GM12878 (cell line): ENCODE results near the gene ARHGEF10L. TPM values are rescaled to one million over a fixed set of nuclear protein-coding genes. Genes with fewer than 3 reads are reported as not detected.

Experiments used
- ATAC-seq: fragments of 200-7000 bp; cut with Tn5 transposase; 3 replicates; pipeline ENCODE4 v1.9.1; 2020; ENCODE audit warnings: mild to moderate bottlenecking, moderate library complexity
- BruUV-seq: library from RNA; stranded (reverse); fragments of 400-500 nt; replicated peaks from 2 replicates; lab custom pipeline; 2021; lab: Mats Ljungman, UMichigan
- CTCF ChIA-PET: fragments of 300-600 bp; sonication (Branson Sonifier 250); formaldehyde crosslinking; extraction: SDS; loops from one replicate; lab custom pipeline; 2021; ENCODE audit warnings: inconsistent platforms; lab: Yijun Ruan, JAX
- POLR2A ChIA-PET: fragments of 350-600 bp; formaldehyde crosslinking; extraction: SDS; loops from one replicate; lab custom pipeline; 2021; ENCODE audit warnings: inconsistent platforms; lab: Charles Lee
- RAD21 ChIA-PET: fragments of 300-600 bp; sonication (Branson Sonifier 250); formaldehyde crosslinking; loops from one replicate; lab custom pipeline; 2023; ENCODE audit warnings: antibody characterized with exemption; ENCODE audit not compliant: unreplicated experiment; lab: Charles Lee
- SMC1A ChIA-PET: fragments of 300-600 bp; sonication (Branson Sonifier 250); formaldehyde crosslinking; loops from one replicate; lab custom pipeline; 2023; ENCODE audit not compliant: unreplicated experiment, uncharacterized antibody; lab: Charles Lee
- DNase-seq: peaks from one replicate; pipeline ENCODE4 v3.0.0-alpha.2; 2011; ENCODE audit warnings: low read depth, low spot score
- FAIRE-seq: peaks from 3 replicates; lab custom pipeline; 2011; peaks lifted over from hg19 to GRCh38; lab: Jason Lieb, UNC
- H2AFZ ChIP-seq: 2 replicates; pipeline ENCODE4 v1.6.0; 2011; ENCODE audit warnings: low read depth, low read length, control low read depth; ENCODE audit not compliant: control insufficient read depth
- H3K27ac ChIP-seq: 2 replicates; pipeline ENCODE4 v1.5.1; 2011; ENCODE audit warnings: control low read depth; ENCODE audit not compliant: control insufficient read depth, insufficient read depth
- H3K27me3 ChIP-seq, 2 experiments: replicated peaks in 1 of 2; 2 replicates each; pipeline versions ENCODE4 v1.6.0 to v1.6.1; 2011; ENCODE audit warnings: low read length in 1 of 2; ENCODE audit not compliant: control insufficient read depth in 2 of 2, insufficient read depth in 2 of 2
- H3K36me3 ChIP-seq, 2 experiments: 2 replicates each; pipeline ENCODE4 v1.5.1; 2011; ENCODE audit warnings: low read length in 1 of 2; ENCODE audit not compliant: control insufficient read depth in 2 of 2, insufficient read depth in 2 of 2
- H3K4me1 ChIP-seq: 2 replicates; pipeline ENCODE4 v1.6.1; 2011; ENCODE audit warnings: mild to moderate bottlenecking, low read length, moderate library complexity, mixed read lengths; ENCODE audit not compliant: control insufficient read depth, insufficient read depth
- H3K4me2 ChIP-seq: 2 replicates; pipeline ENCODE4 v1.6.0; 2011; ENCODE audit warnings: control low read depth; ENCODE audit not compliant: control insufficient read depth, insufficient read depth
- H3K4me3 ChIP-seq: fragments of 200-600 bp; sonication (generic); 2 replicates; pipeline ENCODE4 v1.5.1; 2016
- H3K79me2 ChIP-seq: 2 replicates; pipeline ENCODE4 v1.6.0; 2011; ENCODE audit warnings: low read length; ENCODE audit not compliant: control insufficient read depth, insufficient read depth
- H3K9ac ChIP-seq: 2 replicates; pipeline ENCODE4 v1.8.0; 2011; ENCODE audit warnings: low read length, control low read depth, mixed read lengths; ENCODE audit not compliant: control insufficient read depth, insufficient read depth
- H3K9me3 ChIP-seq: replicated peaks from 3 replicates; pipeline ENCODE4 v1.5.1; 2011; ENCODE audit warnings: mild to moderate bottlenecking, low read length; ENCODE audit not compliant: control insufficient read depth, insufficient read depth
- H4K20me1 ChIP-seq: 2 replicates; pipeline ENCODE4 v1.6.0; 2011; ENCODE audit not compliant: control insufficient read depth, insufficient read depth
- BCL11A ChIP-seq: IDR thresholded peaks from 2 replicates; pipeline ENCODE4 v1.6.1; 2011; ENCODE audit warnings: low read depth, low read length
- ESRRA ChIP-seq: IDR thresholded peaks from 2 replicates; pipeline ENCODE4 v1.6.1; 2012; ENCODE audit warnings: mild to moderate bottlenecking, low read length, improper control_type of control experiment
- MAX ChIP-seq: IDR thresholded peaks from 2 replicates; pipeline ENCODE4 v1.6.1; 2012; ENCODE audit warnings: low read depth, low read length, improper control_type of control experiment
- MTA2 ChIP-seq: fragments of 450-650 bp; IDR thresholded peaks from 2 replicates; pipeline ENCODE4 v1.6.1; 2016; ENCODE audit warnings: low read depth, mild to moderate bottlenecking, moderate library complexity
- PKNOX1 ChIP-seq: fragments of 450-650 bp; IDR thresholded peaks from 2 replicates; pipeline ENCODE4 v1.6.1; 2016; ENCODE audit warnings: mild to moderate bottlenecking
- POLR2A ChIP-seq: IDR thresholded peaks from 2 replicates; pipeline ENCODE4 v1.6.1; 2011; ENCODE audit warnings: low read depth, mild to moderate bottlenecking, low read length
- POU2F2 ChIP-seq: IDR thresholded peaks from 3 replicates; pipeline ENCODE4 v1.6.1; 2011; ENCODE audit warnings: low read depth, mild to moderate bottlenecking, low read length, borderline replicate concordance
- RAD21 ChIP-seq: IDR thresholded peaks from 2 replicates; pipeline ENCODE4 v1.6.1; 2011; ENCODE audit warnings: mild to moderate bottlenecking, low read depth, low read length, moderate library complexity; ENCODE audit not compliant: insufficient read depth
- RAD51 ChIP-seq: fragments of 450-650 bp; IDR thresholded peaks from 2 replicates; pipeline ENCODE4 v1.6.1; 2016; ENCODE audit warnings: moderate library complexity, mild to moderate bottlenecking, inconsistent platforms
- RCOR1 ChIP-seq: conservative IDR thresholded peaks from 2 replicates; pipeline ENCODE4 v1.6.1; 2012; ENCODE audit warnings: low read depth, low read length, improper control_type of control experiment
- SREBF2 ChIP-seq: IDR thresholded peaks from 2 replicates; pipeline ENCODE4 v1.6.1; 2012; ENCODE audit warnings: mild to moderate bottlenecking, low read length
- SUPT20H ChIP-seq: IDR thresholded peaks from 2 replicates; pipeline ENCODE4 v1.6.1; 2011; ENCODE audit warnings: low read depth, mild to moderate bottlenecking, low read length, moderate library complexity, borderline replicate concordance; ENCODE audit not compliant: control insufficient read depth
- YY1 ChIP-seq: IDR thresholded peaks from 2 replicates; pipeline ENCODE4 v1.6.1; 2011; ENCODE audit warnings: low read depth, mild to moderate bottlenecking, low read length
- WGBS: methylation state at CpG from one replicate; pipeline ENCODE4 v1.1.6; 2016; ENCODE audit warnings: low lambda C conversion rate; ENCODE audit not compliant: insufficient replicate concordance, insufficient coverage; ENCODE audit errors: missing lambda C conversion rate; 5-methylcytosine and 5-hydroxymethylcytosine counted together
- in situ Hi-C: fragments of 300-500 bp; cut with MboI; formaldehyde crosslinking; loops from 9 replicates; pipeline ENCODE4 v1.14.3; 2018; ENCODE audit warnings: mixed read lengths
- intact Hi-C: fragments of 100-400 bp; cut with micrococcal nuclease; formaldehyde crosslinking; loops from one replicate; pipeline ENCODE4 v1.14.2; 2022; ENCODE audit not compliant: unreplicated experiment
- polyA plus RNA-seq, 11 experiments: library from polyadenylated mRNA; depleted of rRNA in 4 of 11; unstranded in 6 of 11; stranded (reverse) in 5 of 11; fragments of >200 nt; fragmentation: Nextera tagmentation in 4 of 11; fragmentation: Illumina TruSeq in 1 of 11; extraction: Ambion mirVana in 4 of 11; extraction: Trizol in 1 of 11; gene quantifications; 1 replicate in 1 of 11; 2 replicates in 10 of 11; pipeline versions ENCODE4 v1.2.1 to v1.2.3, GENCODE V29; 2011 to 2016; ENCODE audit warnings: inconsistent platforms in 2 of 11, missing spikeins in 2 of 11, low read depth in 1 of 11
- total RNA-seq, 4 experiments: library from RNA; depleted of rRNA in 3 of 4; stranded (reverse); fragments of >200 nt in 3 of 4; fragmentation: Illumina TruSeq in 1 of 4; extraction: Trizol in 1 of 4; gene quantifications; 2 replicates each; pipeline versions ENCODE4 v1.2.1 to v1.2.3, GENCODE V29; 2013 to 2021

ARHGEF10L gene
- total and polyA plus RNA-seq, 10 of the 15 experiments (the other 5 are each of a cell fraction or from before 2014, with no cell fraction given): 0.05 to 0.94 (median 0.28) TPM; not detected in 2

GRCh38 chr1:17665950-17666720, 126.6 kb downstream of the ARHGEF10L start:
- ATAC-seq: no peak
- H3K27me3 ChIP-seq: no peaks in the 10 kb centered on the region
- RAD21 ChIA-PET: no interaction called here
- H4K20me1 ChIP-seq: no peaks in the 10 kb centered on the region
- CTCF ChIA-PET: interaction anchor here (1.5 kb wide), 1 partner anchor 434 kb away, joined by 4 read pairs; no protein-coding TSS in a partner anchor
- in situ Hi-C loops: loop anchor here (10.0 kb wide), 1 partner anchor 429 kb away; no protein-coding TSS in a partner anchor
- no peaks in the 10 kb centered on the region for H3K79me2 ChIP-seq
- no peaks in the 10 kb centered on the region for H3K9me3 ChIP-seq
- H3K9ac ChIP-seq: no peak overlapping the region
- TF ChIP-seq POU2F2 (no peak), POLR2A (no peak)
- TF ChIP-seq, all 136 proteins: peak for 0
- intact Hi-C loops: loop anchor here (10.0 kb wide), 1 partner anchor 919 kb away; no protein-coding TSS in a partner anchor
- H2AFZ ChIP-seq: no peak overlapping the region
- ChIA-PET SMC1A (no interaction called here), POLR2A (no interaction called here)
- no peaks in the 10 kb centered on the region for H3K4me1 ChIP-seq
- no peak overlapping the region for H3K27ac ChIP-seq
- no peak overlapping the region for H3K4me3 ChIP-seq
- no peak for FAIRE-seq
- 6% methylated on average over 5 of the region's 5 CpGs for WGBS
- DNase-seq: no peak
- no peaks in the 10 kb centered on the region for H3K36me3 ChIP-seq
- BruUV-seq: no TSS peak
- H3K4me2 ChIP-seq: no peak overlapping the region

- no peak for ATAC-seq
- POLR2A ChIA-PET: no interaction called here
- SMC1A ChIA-PET: no interaction called here
- RAD21 ChIA-PET: no interaction called here
- BruUV-seq: no TSS peak
- CTCF ChIA-PET: no interaction called here
- DNase-seq: no peak
- in situ Hi-C loops: loop anchor here (10.0 kb wide), 1 partner anchor 427 kb away; no protein-coding TSS in a partner anchor
- H3K27ac ChIP-seq: no peak overlapping the region
- no peak for TF ChIP-seq RAD21
- TF ChIP-seq SREBF2: no peak
- no peak for TF ChIP-seq MTA2
- no peak for TF ChIP-seq MAX
- no peak for TF ChIP-seq BCL11A
- TF ChIP-seq SUPT20H: no peak
- TF ChIP-seq RCOR1: no peak
- no peak for TF ChIP-seq PKNOX1
- no peak for TF ChIP-seq YY1
- no peak for TF ChIP-seq ESRRA
- TF ChIP-seq RAD51: no peak
- TF ChIP-seq, all 136 proteins: peak for 0
- 59% methylated on average over 9 of the region's 9 CpGs for WGBS
- no peak overlapping the region for H2AFZ ChIP-seq
- H3K9me3 ChIP-seq: no peaks in the 10 kb centered on the region
- no peak overlapping the region for H3K4me2 ChIP-seq
- no peak for FAIRE-seq
- no peaks in the 10 kb centered on the region for H3K4me1 ChIP-seq
- H3K4me3 ChIP-seq: no peak overlapping the region
- no peaks in the 10 kb centered on the region for H3K79me2 ChIP-seq
- H4K20me1 ChIP-seq: no peaks in the 10 kb centered on the region
- no peak overlapping the region for H3K9ac ChIP-seq
- intact Hi-C loops: loop anchor here (10.0 kb wide), 1 partner anchor 917 kb away; no protein-coding TSS in a partner anchor
- H3K36me3 ChIP-seq: no peaks in the 10 kb centered on the region
- no peaks in the 10 kb centered on the region for H3K27me3 ChIP-seq
Observed at GRCh38 chr1:17667641-17668040, 128.1 kb downstream of the ARHGEF10L start.
